Skeletal muscle tissue (tissue), 4 donors: Measurements from ENCODE around the gene LRP8. TPM values are rescaled to one million over a fixed set of nuclear protein-coding genes. Genes with fewer than 3 reads are reported as not detected.
A peak's percentile ranks its signal among the peaks of the same experiment; 100 is the strongest.

Source experiments
- H3K27ac ChIP-seq: one replicate; pipeline ENCODE4 v1.7.0; 2013; ENCODE audit warnings: mild to moderate bottlenecking, low read depth, low read length, inconsistent platforms
- H3K27me3 ChIP-seq, 3 donors: one replicate each; pipeline ENCODE4 v1.7.0; 2013; ENCODE audit warnings: low read length in 3 of 3; ENCODE audit not compliant: control insufficient read depth in 3 of 3, insufficient read depth in 3 of 3
- H3K36me3 ChIP-seq, 3 donors: one replicate each; pipeline ENCODE4 v1.7.0; 2013; ENCODE audit warnings: low read length in 3 of 3; ENCODE audit not compliant: control insufficient read depth in 3 of 3, insufficient read depth in 3 of 3
- H3K4me1 ChIP-seq, 3 donors: one replicate each; pipeline ENCODE4 v1.7.0; 2013; ENCODE audit warnings: low read length in 3 of 3, mild to moderate bottlenecking in 3 of 3; ENCODE audit not compliant: control insufficient read depth in 3 of 3, insufficient read depth in 3 of 3
- H3K4me3 ChIP-seq, 3 donors: one replicate each; pipeline ENCODE4 v1.7.0; 2013; ENCODE audit warnings: low read length in 3 of 3
- H3K9ac ChIP-seq, 3 donors: one replicate each; pipeline ENCODE4 v1.7.0; 2013; ENCODE audit warnings: low read length in 3 of 3, mild to moderate bottlenecking in 3 of 3, moderate library complexity in 2 of 3, low read depth in 1 of 3
- H3K9me3 ChIP-seq, 3 donors: one replicate each; pipeline ENCODE4 v1.7.0; 2013; ENCODE audit warnings: low read length in 3 of 3; ENCODE audit not compliant: control insufficient read depth in 3 of 3
- total RNA-seq: library from RNA; depleted of rRNA; stranded (reverse); fragments of >200 nt; gene quantifications from one replicate; pipeline ENCODE4 v1.2.3, GENCODE V29; 2014
- donor health status: Osteomylitis.

LRP8 gene
- total RNA-seq, 1 donor from 2014 or later = 1.6 TPM

GRCh38 chr1:53309802-53310201 lies 18.1 kb downstream of the LRP8 start:
- H3K9ac ChIP-seq = no peak overlapping the region
- H3K4me3 ChIP-seq = no peak overlapping the region
- peaks cover 0 to 6% (median 3%) of the 10 kb centered on the region in 3 donors for H3K27me3 ChIP-seq
- H3K27ac ChIP-seq = no peak overlapping the region
- no peaks in the 10 kb centered on the region for H3K36me3 ChIP-seq
- H3K9me3 ChIP-seq = no peaks in the 10 kb centered on the region
- no peaks in the 10 kb centered on the region for H3K4me1 ChIP-seq

- peak overlapping the region in 1 of 3 donors; percentile 16 for H3K9ac ChIP-seq
Measured at GRCh38 chr1:53308506-53308905, 19.4 kb downstream of the LRP8 start.

GRCh38 chr1:53307037-53307436 lies 20.8 kb downstream of the LRP8 start:
- no peaks in the 10 kb centered on the region for H3K4me1 ChIP-seq
- H3K27me3 ChIP-seq = peaks cover 0 to 6% (median 3%) of the 10 kb centered on the region in 3 donors
- H3K9ac ChIP-seq = no peak overlapping the region
- H3K4me3 ChIP-seq = no peak overlapping the region
- no peaks in the 10 kb centered on the region for H3K36me3 ChIP-seq
- no peaks in the 10 kb centered on the region for H3K9me3 ChIP-seq
- H3K27ac ChIP-seq = no peak overlapping the region

More at GRCh38 chr1:53308506-53308905, 19.4 kb downstream of the LRP8 start:
- Histone ChIP-seq H3K9me3 (no peaks in the 10 kb centered on the region), H3K4me3 (no peak overlapping the region), H3K27me3 (peaks cover 0 to 6% (median 3%) of the 10 kb centered on the region in 3 donors), H3K27ac (no peak overlapping the region), H3K36me3 (no peaks in the 10 kb centered on the region), H3K4me1 (no peaks in the 10 kb centered on the region)

- Histone ChIP-seq H3K27ac (no peak overlapping the region), H3K27me3 (peaks cover 0 to 3% (median 2%) of the 10 kb centered on the region in 3 donors)
Measured at GRCh38 chr1:53306168-53306567, 21.7 kb downstream of the LRP8 start.

GRCh38 chr1:53305650-53306049 lies 22.2 kb downstream of the LRP8 start:
- Histone ChIP-seq H3K27me3 (no peaks in the 10 kb centered on the region), H3K9me3 (no peaks in the 10 kb centered on the region), H3K27ac (no peak overlapping the region), H3K4me1 (no peaks in the 10 kb centered on the region), H3K4me3 (no peak overlapping the region), H3K9ac (no peak overlapping the region), H3K36me3 (no peaks in the 10 kb centered on the region)

More at GRCh38 chr1:53306168-53306567, 21.7 kb downstream of the LRP8 start:
- Histone ChIP-seq H3K36me3 (no peaks in the 10 kb centered on the region), H3K4me1 (no peaks in the 10 kb centered on the region), H3K4me3 (no peak overlapping the region), H3K9me3 (no peaks in the 10 kb centered on the region), H3K9ac (no peak overlapping the region)

GRCh38 chr1:53304527-53304926 lies 23.3 kb downstream of the LRP8 start:
- H3K36me3 ChIP-seq = no peaks in the 10 kb centered on the region
- no peaks in the 10 kb centered on the region for H3K9me3 ChIP-seq
- peaks cover 0 to under 1% (median 0%) of the 10 kb centered on the region in 3 donors for H3K4me1 ChIP-seq
- no peak overlapping the region for H3K4me3 ChIP-seq
- H3K9ac ChIP-seq = no peak overlapping the region
- H3K27ac ChIP-seq = no peak overlapping the region
- H3K27me3 ChIP-seq = no peaks in the 10 kb centered on the region

GRCh38 chr1:53303726-53304515 lies 23.9 kb downstream of the LRP8 start:
- no peak overlapping the region for H3K9ac ChIP-seq

GRCh38 chr1:53303243-53303642 lies 24.6 kb downstream of the LRP8 start:
- Histone ChIP-seq H3K36me3 (no peaks in the 10 kb centered on the region), H3K4me3 (no peak overlapping the region), H3K27me3 (no peaks in the 10 kb centered on the region), H3K9me3 (no peaks in the 10 kb centered on the region), H3K9ac (peak overlapping the region in 1 of 3 donors; percentile 25), H3K27ac (no peak overlapping the region), H3K4me1 (peaks cover 0 to 6% (median 3%) of the 10 kb centered on the region in 3 donors)

More at GRCh38 chr1:53303726-53304515, 23.9 kb downstream of the LRP8 start:
- peaks cover 0 to 6% (median 3%) of the 10 kb centered on the region in 3 donors for H3K4me1 ChIP-seq
- no peaks in the 10 kb centered on the region for H3K27me3 ChIP-seq
- H3K4me3 ChIP-seq = no peak overlapping the region
- no peaks in the 10 kb centered on the region for H3K9me3 ChIP-seq
- H3K36me3 ChIP-seq = no peaks in the 10 kb centered on the region
- no peak overlapping the region for H3K27ac ChIP-seq

- Histone ChIP-seq H3K27ac (no peak overlapping the region), H3K4me1 (peaks cover 0 to 6% (median 3%) of the 10 kb centered on the region in 3 donors)
Measured at GRCh38 chr1:53299233-53299632, 28.6 kb downstream of the LRP8 start.

GRCh38 chr1:53298045-53298637 lies 29.7 kb downstream of the LRP8 start:
- H3K9me3 ChIP-seq = no peaks in the 10 kb centered on the region
- H3K36me3 ChIP-seq = no peaks in the 10 kb centered on the region
- H3K4me3 ChIP-seq = no peak overlapping the region
- peaks cover 5 to 7% (median 5%) of the 10 kb centered on the region in 3 donors for H3K4me1 ChIP-seq
- no peak overlapping the region for H3K27ac ChIP-seq
- H3K9ac ChIP-seq = no peak overlapping the region
- no peaks in the 10 kb centered on the region for H3K27me3 ChIP-seq

More at GRCh38 chr1:53299233-53299632, 28.6 kb downstream of the LRP8 start:
- Histone ChIP-seq H3K4me3 (no peak overlapping the region), H3K9me3 (no peaks in the 10 kb centered on the region), H3K9ac (no peak overlapping the region), H3K36me3 (no peaks in the 10 kb centered on the region), H3K27me3 (no peaks in the 10 kb centered on the region)
